HepG2 (cell line): Measurements from ENCODE around the gene CDK11A. TPM values are rescaled to one million over a fixed set of nuclear protein-coding genes. Genes with fewer than 3 reads are reported as not detected.

ENCODE experiments used
- ZNF768 ChIP-seq: sonication (generic); formaldehyde crosslinking; IDR thresholded peaks from 2 replicates; pipeline ENCODE4 v1.4.0; 2020; ENCODE audit warnings: missing genetic modification reagents
- ZSCAN12 ChIP-seq: sonication (generic); formaldehyde crosslinking; IDR thresholded peaks from 2 replicates; pipeline ENCODE4 v1.9.0; 2021; ENCODE audit warnings: mild to moderate bottlenecking, missing genetic modification reagents
- polyA plus RNA-seq, 8 experiments: library from polyadenylated mRNA; depleted of rRNA in 3 of 8; stranded (reverse) in 7 of 8; unstranded in 1 of 8; fragments of >200 nt; fragmentation: Illumina TruSeq in 4 of 8; extraction: Trizol in 4 of 8; gene quantifications; 2 replicates each; pipeline versions ENCODE4 v1.2.1 to v1.2.3, GENCODE V29; 2011 to 2016; ENCODE audit warnings: low read depth in 4 of 8, missing spikeins in 1 of 8, mixed read lengths in 1 of 8; ENCODE audit not compliant: insufficient read depth in 1 of 8
- total RNA-seq, 5 experiments: library from RNA; depleted of rRNA; stranded (reverse); fragments of >200 nt; fragmentation: Illumina TruSeq; extraction: Trizol; gene quantifications; 2 replicates each; pipeline ENCODE4 v1.2.3, GENCODE V29; 2016; ENCODE audit warnings: low read depth in 1 of 5
- TF ChIP-seq, protein P1 (sequence below), 2 experiments: fragments of 450-650 bp in 1 of 2; sonication (generic) in 1 of 2; formaldehyde crosslinking in 1 of 2; IDR thresholded peaks; 2 replicates each; pipeline versions ENCODE4 v1.6.1 to v1.8.0; 2016 to 2022; ENCODE audit warnings: antibody characterized with exemption in 1 of 2, mild to moderate bottlenecking in 1 of 2, missing genetic modification reagents in 1 of 2
- TF ChIP-seq, protein P2 (sequence below): sonication (generic); formaldehyde crosslinking; IDR thresholded peaks from 2 replicates; pipeline ENCODE4 v1.9.0; 2022; ENCODE audit warnings: missing genetic modification reagents, mild to moderate bottlenecking, borderline replicate concordance
- TF ChIP-seq, protein P3 (sequence below): sonication (generic); formaldehyde crosslinking; IDR thresholded peaks from 2 replicates; pipeline ENCODE4 v1.4.0; 2020; ENCODE audit warnings: missing genetic modification reagents, mild to moderate bottlenecking, borderline replicate concordance
- TF ChIP-seq, protein P4 (sequence below): sonication (generic); formaldehyde crosslinking; IDR thresholded peaks from 2 replicates; pipeline ENCODE4 v1.4.0; 2020; ENCODE audit warnings: mild to moderate bottlenecking, missing genetic modification reagents

Gene CDK11A
- total and polyA plus RNA-seq, 2 of the 13 experiments (the other 11 are each of a cell fraction or from before 2014, with no cell fraction given), result 11.2 to 17.9 TPM

DNA sequence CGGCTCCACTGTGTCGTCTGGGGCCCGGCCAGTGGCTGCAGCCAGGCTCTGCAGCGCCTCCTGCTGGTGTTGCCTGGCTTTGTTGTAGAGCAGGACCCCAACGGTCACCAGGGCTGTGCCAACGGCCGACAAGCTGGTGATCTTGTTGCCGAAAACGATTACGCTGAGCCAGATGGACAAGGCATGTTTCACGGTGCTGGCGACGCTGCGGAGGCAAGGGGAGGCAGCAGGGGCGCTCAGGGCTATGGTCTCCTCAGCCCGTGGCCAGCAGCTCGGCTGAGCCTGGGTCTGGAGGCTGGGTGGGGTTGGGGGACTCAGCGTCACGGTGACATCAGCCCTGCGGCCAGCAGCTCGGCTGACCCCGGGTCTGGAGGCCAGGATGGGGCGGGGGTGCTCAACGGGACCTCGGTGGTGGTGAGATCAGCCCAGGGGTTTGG lies 58.3 kb downstream of the CDK11A start (continued):
- 0 out of 2 replicates have a peak, but pooled peaks have one; percentile 11 for TF ChIP-seq ZNF768 (CRISPR knock-in tag)
- TF ChIP-seq, protein P1, sequence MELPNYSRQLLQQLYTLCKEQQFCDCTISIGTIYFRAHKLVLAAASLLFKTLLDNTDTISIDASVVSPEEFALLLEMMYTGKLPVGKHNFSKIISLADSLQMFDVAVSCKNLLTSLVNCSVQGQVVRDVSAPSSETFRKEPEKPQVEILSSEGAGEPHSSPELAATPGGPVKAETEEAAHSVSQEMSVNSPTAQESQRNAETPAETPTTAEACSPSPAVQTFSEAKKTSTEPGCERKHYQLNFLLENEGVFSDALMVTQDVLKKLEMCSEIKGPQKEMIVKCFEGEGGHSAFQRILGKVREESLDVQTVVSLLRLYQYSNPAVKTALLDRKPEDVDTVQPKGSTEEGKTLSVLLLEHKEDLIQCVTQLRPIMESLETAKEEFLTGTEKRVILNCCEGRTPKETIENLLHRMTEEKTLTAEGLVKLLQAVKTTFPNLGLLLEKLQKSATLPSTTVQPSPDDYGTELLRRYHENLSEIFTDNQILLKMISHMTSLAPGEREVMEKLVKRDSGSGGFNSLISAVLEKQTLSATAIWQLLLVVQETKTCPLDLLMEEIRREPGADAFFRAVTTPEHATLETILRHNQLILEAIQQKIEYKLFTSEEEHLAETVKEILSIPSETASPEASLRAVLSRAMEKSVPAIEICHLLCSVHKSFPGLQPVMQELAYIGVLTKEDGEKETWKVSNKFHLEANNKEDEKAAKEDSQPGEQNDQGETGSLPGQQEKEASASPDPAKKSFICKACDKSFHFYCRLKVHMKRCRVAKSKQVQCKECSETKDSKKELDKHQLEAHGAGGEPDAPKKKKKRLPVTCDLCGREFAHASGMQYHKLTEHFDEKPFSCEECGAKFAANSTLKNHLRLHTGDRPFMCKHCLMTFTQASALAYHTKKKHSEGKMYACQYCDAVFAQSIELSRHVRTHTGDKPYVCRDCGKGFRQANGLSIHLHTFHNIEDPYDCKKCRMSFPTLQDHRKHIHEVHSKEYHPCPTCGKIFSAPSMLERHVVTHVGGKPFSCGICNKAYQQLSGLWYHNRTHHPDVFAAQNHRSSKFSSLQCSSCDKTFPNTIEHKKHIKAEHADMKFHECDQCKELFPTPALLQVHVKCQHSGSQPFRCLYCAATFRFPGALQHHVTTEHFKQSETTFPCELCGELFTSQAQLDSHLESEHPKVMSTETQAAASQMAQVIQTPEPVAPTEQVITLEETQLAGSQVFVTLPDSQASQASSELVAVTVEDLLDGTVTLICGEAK (IDR thresholded peaks at IDR 0.05), result no peak
- TF ChIP-seq, protein P1 (CRISPR knock-in tag; IDR thresholded peaks at IDR 0.05), result no peak
- no peak for TF ChIP-seq ZSCAN12 (CRISPR knock-in tag)
- TF ChIP-seq, protein P2, sequence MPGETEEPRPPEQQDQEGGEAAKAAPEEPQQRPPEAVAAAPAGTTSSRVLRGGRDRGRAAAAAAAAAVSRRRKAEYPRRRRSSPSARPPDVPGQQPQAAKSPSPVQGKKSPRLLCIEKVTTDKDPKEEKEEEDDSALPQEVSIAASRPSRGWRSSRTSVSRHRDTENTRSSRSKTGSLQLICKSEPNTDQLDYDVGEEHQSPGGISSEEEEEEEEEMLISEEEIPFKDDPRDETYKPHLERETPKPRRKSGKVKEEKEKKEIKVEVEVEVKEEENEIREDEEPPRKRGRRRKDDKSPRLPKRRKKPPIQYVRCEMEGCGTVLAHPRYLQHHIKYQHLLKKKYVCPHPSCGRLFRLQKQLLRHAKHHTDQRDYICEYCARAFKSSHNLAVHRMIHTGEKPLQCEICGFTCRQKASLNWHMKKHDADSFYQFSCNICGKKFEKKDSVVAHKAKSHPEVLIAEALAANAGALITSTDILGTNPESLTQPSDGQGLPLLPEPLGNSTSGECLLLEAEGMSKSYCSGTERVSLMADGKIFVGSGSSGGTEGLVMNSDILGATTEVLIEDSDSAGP (CRISPR knock-in tag), result no peak
- TF ChIP-seq, protein P3, sequence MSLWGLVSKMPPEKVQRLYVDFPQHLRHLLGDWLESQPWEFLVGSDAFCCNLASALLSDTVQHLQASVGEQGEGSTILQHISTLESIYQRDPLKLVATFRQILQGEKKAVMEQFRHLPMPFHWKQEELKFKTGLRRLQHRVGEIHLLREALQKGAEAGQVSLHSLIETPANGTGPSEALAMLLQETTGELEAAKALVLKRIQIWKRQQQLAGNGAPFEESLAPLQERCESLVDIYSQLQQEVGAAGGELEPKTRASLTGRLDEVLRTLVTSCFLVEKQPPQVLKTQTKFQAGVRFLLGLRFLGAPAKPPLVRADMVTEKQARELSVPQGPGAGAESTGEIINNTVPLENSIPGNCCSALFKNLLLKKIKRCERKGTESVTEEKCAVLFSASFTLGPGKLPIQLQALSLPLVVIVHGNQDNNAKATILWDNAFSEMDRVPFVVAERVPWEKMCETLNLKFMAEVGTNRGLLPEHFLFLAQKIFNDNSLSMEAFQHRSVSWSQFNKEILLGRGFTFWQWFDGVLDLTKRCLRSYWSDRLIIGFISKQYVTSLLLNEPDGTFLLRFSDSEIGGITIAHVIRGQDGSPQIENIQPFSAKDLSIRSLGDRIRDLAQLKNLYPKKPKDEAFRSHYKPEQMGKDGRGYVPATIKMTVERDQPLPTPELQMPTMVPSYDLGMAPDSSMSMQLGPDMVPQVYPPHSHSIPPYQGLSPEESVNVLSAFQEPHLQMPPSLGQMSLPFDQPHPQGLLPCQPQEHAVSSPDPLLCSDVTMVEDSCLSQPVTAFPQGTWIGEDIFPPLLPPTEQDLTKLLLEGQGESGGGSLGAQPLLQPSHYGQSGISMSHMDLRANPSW, result no peak
- TF ChIP-seq, protein P4, sequence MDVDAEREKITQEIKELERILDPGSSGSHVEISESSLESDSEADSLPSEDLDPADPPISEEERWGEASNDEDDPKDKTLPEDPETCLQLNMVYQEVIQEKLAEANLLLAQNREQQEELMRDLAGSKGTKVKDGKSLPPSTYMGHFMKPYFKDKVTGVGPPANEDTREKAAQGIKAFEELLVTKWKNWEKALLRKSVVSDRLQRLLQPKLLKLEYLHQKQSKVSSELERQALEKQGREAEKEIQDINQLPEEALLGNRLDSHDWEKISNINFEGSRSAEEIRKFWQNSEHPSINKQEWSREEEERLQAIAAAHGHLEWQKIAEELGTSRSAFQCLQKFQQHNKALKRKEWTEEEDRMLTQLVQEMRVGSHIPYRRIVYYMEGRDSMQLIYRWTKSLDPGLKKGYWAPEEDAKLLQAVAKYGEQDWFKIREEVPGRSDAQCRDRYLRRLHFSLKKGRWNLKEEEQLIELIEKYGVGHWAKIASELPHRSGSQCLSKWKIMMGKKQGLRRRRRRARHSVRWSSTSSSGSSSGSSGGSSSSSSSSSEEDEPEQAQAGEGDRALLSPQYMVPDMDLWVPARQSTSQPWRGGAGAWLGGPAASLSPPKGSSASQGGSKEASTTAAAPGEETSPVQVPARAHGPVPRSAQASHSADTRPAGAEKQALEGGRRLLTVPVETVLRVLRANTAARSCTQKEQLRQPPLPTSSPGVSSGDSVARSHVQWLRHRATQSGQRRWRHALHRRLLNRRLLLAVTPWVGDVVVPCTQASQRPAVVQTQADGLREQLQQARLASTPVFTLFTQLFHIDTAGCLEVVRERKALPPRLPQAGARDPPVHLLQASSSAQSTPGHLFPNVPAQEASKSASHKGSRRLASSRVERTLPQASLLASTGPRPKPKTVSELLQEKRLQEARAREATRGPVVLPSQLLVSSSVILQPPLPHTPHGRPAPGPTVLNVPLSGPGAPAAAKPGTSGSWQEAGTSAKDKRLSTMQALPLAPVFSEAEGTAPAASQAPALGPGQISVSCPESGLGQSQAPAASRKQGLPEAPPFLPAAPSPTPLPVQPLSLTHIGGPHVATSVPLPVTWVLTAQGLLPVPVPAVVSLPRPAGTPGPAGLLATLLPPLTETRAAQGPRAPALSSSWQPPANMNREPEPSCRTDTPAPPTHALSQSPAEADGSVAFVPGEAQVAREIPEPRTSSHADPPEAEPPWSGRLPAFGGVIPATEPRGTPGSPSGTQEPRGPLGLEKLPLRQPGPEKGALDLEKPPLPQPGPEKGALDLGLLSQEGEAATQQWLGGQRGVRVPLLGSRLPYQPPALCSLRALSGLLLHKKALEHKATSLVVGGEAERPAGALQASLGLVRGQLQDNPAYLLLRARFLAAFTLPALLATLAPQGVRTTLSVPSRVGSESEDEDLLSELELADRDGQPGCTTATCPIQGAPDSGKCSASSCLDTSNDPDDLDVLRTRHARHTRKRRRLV (CRISPR knock-in tag), result no peak
- TF ChIP-seq, all 625 proteins: peak for 6
